Thoracic aorta (tissue), 2 donors: ENCODE measurements around the gene PSMA8. TPM values are rescaled to one million over a fixed set of nuclear protein-coding genes. Genes with fewer than 3 reads are reported as not detected.

Experiments
- ATAC-seq: fragments of 150-250 bp; one replicate; pipeline ENCODE4 v1.8.0; 2017; ENCODE audit warnings: low read depth; ENCODE audit not compliant: insufficient number of reproducible peaks, low FRiP score
- DNase-seq: peaks from one replicate; pipeline ENCODE4 v3.0.0-alpha.2; 2020; ENCODE audit warnings: low spot score
- H3K27ac ChIP-seq, 2 donors: fragments of 200-600 bp; sonication (generic); 1 replicate in 1 of 2; 2 replicates in 1 of 2; pipeline ENCODE4 v1.5.1; 2016; ENCODE audit warnings: mild to moderate bottlenecking in 2 of 2, moderate library complexity in 2 of 2
- H3K27me3 ChIP-seq: fragments of 200-600 bp; sonication (generic); replicated peaks from 2 replicates; pipeline ENCODE4 v1.6.0; 2016; ENCODE audit warnings: mild to moderate bottlenecking; ENCODE audit not compliant: insufficient read depth
- H3K36me3 ChIP-seq: fragments of 200-600 bp; sonication (generic); one replicate; pipeline ENCODE4 v1.5.1; 2016
- H3K4me1 ChIP-seq, 2 donors: fragments of 200-600 bp; sonication (generic); 1 replicate in 1 of 2; 2 replicates in 1 of 2; pipeline versions ENCODE4 v1.5.1 to v1.6.0; 2016; ENCODE audit warnings: low read depth in 2 of 2, mild to moderate bottlenecking in 1 of 2; ENCODE audit not compliant: control insufficient read depth in 1 of 2
- H3K4me3 ChIP-seq: fragments of 200-600 bp; sonication (generic); 2 replicates; pipeline ENCODE4 v1.5.1; 2016; ENCODE audit warnings: mild to moderate bottlenecking
- H3K9me3 ChIP-seq: fragments of 200-600 bp; sonication (generic); 2 replicates; pipeline ENCODE4 v1.5.1; 2016
- total RNA-seq, 2 donors: library from RNA; depleted of rRNA; stranded (reverse); fragments of >200 nt; gene quantifications; one replicate each; pipeline versions ENCODE4 v1.1.0 to v1.2.3, GENCODE V29; 2016
- TF ChIP-seq, protein P1 (sequence below): fragments of 200-600 bp; sonication (generic); IDR thresholded peaks from one replicate; pipeline ENCODE4 v1.5.1; 2019; ENCODE audit warnings: antibody characterized with exemption

Gene PSMA8
- total RNA-seq, 2 donors from 2014 or later: not detected

DNA sequence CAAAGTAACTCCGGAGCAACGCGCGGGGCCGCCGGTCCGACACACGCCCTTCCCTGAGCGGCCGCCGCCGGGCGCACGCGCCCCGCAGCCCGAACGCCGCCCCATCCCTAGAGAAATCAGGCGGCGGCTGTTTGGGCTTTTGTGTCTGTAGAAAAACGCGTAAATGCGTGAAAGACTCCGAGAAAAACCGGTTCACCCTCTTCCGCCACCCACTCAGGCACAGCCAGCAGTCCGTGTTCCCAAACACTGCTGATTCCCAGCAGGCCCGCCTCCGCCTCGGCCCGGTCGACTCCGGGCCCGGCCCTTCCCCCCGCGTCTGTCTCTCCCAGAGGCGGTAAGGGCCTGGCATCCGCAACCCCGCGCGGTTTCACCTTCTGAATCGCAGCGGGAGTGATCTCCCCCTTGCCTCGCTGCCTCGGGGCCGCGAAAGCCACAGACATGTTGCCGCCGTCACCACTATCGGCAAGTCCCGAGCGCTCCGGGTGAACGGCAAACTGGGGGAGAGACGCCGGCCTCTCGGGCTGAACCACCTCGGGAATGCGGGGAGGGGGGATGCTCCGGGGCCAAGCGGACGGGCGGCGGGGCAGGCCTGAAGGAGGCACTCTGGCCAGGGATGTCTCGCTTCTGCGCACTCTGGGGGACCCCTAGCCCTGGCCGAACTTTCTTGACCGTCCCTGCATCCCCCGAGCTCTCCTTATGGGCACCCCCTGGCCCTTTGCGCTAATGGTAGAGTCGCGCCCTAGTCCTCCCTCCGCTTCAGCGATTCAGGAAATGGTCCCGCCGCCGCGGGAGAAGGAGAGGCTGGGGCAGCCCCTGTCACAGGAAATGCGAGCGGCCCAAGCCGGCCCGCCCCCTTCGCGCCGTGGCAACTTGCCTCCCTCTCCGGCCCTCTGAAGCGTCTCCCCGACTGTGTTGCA lies 43.3 kb upstream of the PSMA8 start, which contains the start of gene SS18:
Gene SS18 (minus strand): TSS at position 484 of the 917 bp plus-strand sequence. CDS start 44 bp downstream, at position 440.
- Histone ChIP-seq H3K27me3 (no peaks in the 10 kb centered on the region), H3K9me3 (no peaks in the 10 kb centered on the region), H3K36me3 (no peaks in the 10 kb centered on the region), H3K4me3 (peak within 1 kb of the TSS; percentile 99), H3K4me1 (peaks cover 17 to 19% of the 10 kb centered on the region in 2 donors), H3K27ac (peak within 1 kb of the TSS; percentile 99)
- peak; percentile 90 for ATAC-seq
- DNase-seq: peak; percentile 80
- TF ChIP-seq, protein P1, sequence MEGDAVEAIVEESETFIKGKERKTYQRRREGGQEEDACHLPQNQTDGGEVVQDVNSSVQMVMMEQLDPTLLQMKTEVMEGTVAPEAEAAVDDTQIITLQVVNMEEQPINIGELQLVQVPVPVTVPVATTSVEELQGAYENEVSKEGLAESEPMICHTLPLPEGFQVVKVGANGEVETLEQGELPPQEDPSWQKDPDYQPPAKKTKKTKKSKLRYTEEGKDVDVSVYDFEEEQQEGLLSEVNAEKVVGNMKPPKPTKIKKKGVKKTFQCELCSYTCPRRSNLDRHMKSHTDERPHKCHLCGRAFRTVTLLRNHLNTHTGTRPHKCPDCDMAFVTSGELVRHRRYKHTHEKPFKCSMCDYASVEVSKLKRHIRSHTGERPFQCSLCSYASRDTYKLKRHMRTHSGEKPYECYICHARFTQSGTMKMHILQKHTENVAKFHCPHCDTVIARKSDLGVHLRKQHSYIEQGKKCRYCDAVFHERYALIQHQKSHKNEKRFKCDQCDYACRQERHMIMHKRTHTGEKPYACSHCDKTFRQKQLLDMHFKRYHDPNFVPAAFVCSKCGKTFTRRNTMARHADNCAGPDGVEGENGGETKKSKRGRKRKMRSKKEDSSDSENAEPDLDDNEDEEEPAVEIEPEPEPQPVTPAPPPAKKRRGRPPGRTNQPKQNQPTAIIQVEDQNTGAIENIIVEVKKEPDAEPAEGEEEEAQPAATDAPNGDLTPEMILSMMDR: no peak

DNA sequence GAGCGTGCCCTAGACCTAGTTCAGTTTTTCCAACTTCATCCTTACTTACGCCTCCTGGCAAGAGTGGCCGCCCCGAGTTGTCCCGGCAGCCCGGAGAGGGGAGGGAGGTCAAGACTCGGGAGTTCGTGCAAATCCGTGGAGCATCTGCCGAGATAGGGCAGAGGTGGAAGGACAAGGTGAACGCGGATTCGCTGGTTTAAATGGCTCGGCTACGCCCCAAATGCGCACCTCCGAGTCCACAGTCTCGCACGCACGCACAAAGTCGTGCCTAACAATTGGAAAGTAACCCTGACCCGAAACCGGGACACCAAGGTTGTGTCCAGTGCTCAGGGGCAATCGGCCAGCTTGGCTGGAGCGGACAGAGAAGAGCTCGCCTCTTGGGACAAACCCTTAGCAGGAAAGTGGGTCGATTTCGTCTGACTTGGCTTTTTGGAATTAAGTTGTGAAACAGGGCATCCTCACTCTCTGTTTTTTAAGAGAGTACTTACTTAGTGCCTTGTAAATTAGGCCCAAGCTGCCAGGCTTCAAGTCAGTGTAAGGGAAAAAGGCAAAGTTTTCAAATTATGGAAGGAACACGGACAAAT lies 42.5 kb upstream of the PSMA8 start:
- ATAC-seq (no peak), DNase-seq (peak; percentile 12)
- H3K4me1 ChIP-seq: peaks cover 17 to 19% of the 10 kb centered on the region in 2 donors
- H3K9me3 ChIP-seq: no peaks in the 10 kb centered on the region
- peak overlapping the region; percentile 99 for H3K4me3 ChIP-seq
- H3K36me3 ChIP-seq: no peaks in the 10 kb centered on the region
- peak overlapping the region; percentile 99 for H3K27ac ChIP-seq
- H3K27me3 ChIP-seq: no peaks in the 10 kb centered on the region
- TF ChIP-seq, protein P1: no peak

DNA sequence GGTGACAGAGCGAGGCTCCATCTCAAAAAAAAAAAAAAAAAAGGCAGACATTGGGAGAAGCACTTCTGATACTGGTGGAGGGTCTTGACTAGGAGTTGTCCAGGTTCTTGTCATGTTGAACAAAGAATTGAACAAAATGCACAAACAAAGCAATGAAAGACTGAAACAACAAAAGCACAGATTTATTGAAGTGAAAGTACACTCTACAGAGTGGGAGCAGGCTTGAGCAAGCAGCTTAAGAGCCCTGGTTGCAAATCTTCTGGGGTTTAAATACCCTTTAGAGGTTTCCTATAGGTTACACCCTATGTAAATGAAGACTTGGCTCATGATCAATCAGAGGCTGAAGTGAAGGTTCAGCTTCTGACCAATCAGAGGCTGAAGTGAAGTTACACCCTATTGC lies 36.8 kb upstream of the PSMA8 start:
- Histone ChIP-seq H3K9me3 (no peaks in the 10 kb centered on the region), H3K4me1 (no peaks in the 10 kb centered on the region), H3K27ac (no peak overlapping the region), H3K27me3 (no peaks in the 10 kb centered on the region), H3K4me3 (no peak overlapping the region), H3K36me3 (no peaks in the 10 kb centered on the region)
- TF ChIP-seq, protein P1: no peak
- ATAC-seq: no peak
- no peak for DNase-seq

DNA sequence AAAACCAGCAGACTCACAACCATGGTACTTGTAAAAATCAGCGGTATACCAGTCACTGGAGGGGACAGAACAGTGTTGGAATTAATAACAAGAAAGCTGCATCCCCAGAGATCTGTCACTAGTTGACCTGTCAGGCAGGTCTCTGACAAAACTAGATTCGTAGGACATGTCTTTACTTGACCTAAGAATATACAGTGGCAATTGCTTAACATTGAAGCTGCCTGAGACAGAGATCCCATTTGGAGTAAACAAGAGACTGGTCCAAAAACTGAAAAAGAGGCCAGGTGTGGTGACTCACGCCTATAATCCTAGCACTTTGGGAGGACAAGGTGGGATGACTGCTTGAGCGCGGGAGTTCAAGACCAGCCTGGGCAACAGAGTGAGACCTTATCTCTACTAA lies 36.1 kb upstream of the PSMA8 start:
- DNase-seq: no peak
- TF ChIP-seq, protein P1: no peak
- H3K9me3 ChIP-seq: no peaks in the 10 kb centered on the region
- H3K27ac ChIP-seq: no peak overlapping the region
- H3K4me1 ChIP-seq: no peaks in the 10 kb centered on the region
- no peaks in the 10 kb centered on the region for H3K36me3 ChIP-seq
- no peak for ATAC-seq
- H3K4me3 ChIP-seq: no peak overlapping the region
- no peaks in the 10 kb centered on the region for H3K27me3 ChIP-seq

DNA sequence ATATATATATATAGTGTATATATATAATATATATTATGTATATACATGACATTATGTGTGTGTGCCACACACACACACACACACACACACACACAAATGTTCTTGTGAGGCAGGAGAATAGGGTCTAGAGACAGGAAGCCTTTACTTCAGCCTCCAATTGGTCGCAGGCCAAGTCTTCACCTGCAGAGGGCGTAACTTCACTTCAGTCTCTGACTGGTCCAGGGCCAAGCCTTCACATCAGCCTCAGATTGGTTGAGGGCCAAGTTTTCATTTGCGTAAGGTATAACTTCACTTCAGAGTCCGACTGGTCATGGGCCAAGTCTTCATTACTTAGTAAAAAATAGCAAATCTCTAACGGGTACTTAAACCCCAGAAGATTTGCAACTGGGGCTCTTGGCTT lies 30.1 kb upstream of the PSMA8 start:
- H3K27ac ChIP-seq: no peak overlapping the region
- H3K4me3 ChIP-seq: no peak overlapping the region
- ATAC-seq: no peak
- TF ChIP-seq, protein P1: no peak
- H3K4me1 ChIP-seq: no peaks in the 10 kb centered on the region
- no peaks in the 10 kb centered on the region for H3K9me3 ChIP-seq
- no peak for DNase-seq
- H3K36me3 ChIP-seq: no peaks in the 10 kb centered on the region
- H3K27me3 ChIP-seq: no peaks in the 10 kb centered on the region
